ENCODE data around the gene CBX3. TPM values are rescaled to one million over a fixed set of nuclear protein-coding genes. Genes with fewer than 3 reads are reported as not detected.

The CBX3 gene
- total RNA-seq, 1 donor from 2014 or later = 225 TPM

DNA sequence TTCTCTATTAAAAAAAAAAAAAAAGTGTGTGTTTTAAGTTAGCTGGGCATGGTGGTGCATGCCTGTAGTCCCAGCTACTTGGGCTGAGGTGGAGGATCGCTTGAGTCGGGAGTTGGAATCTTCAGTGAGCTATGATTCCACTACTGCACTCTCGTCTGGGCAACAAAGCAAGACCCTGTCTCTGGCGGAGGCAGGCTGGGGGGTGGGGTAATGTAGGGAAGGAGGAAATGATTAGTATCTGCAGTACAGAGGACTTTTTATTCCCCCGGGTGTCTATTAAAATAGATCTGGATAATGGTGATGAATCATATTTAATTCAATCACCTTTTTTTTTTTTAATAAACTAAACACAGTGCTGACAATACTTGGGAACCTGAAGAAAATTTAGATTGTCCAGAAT lies 6.5 kb downstream of the CBX3 start:
- Mint-ChIP-seq H3K9me3 (no peaks in the 10 kb centered on the region), H3K4me3 (no peak overlapping the region), H3K27me3 (ENCODE audit: low read depth) (no peaks in the 10 kb centered on the region), H3K36me3 (peaks cover 43% of the 10 kb centered on the region), H3K27ac (peak overlapping the region; percentile 53), H3K4me1 (peaks cover 37% of the 10 kb centered on the region)
- TF ChIP-seq, protein P1, sequence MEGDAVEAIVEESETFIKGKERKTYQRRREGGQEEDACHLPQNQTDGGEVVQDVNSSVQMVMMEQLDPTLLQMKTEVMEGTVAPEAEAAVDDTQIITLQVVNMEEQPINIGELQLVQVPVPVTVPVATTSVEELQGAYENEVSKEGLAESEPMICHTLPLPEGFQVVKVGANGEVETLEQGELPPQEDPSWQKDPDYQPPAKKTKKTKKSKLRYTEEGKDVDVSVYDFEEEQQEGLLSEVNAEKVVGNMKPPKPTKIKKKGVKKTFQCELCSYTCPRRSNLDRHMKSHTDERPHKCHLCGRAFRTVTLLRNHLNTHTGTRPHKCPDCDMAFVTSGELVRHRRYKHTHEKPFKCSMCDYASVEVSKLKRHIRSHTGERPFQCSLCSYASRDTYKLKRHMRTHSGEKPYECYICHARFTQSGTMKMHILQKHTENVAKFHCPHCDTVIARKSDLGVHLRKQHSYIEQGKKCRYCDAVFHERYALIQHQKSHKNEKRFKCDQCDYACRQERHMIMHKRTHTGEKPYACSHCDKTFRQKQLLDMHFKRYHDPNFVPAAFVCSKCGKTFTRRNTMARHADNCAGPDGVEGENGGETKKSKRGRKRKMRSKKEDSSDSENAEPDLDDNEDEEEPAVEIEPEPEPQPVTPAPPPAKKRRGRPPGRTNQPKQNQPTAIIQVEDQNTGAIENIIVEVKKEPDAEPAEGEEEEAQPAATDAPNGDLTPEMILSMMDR (IDR thresholded peaks at IDR 0.05; ENCODE audit: unreplicated experiment) = no peak
- DNase-seq (ENCODE audit: low spot score in 2 of 2, unreplicated experiment in 2 of 2) = no peak

DNA sequence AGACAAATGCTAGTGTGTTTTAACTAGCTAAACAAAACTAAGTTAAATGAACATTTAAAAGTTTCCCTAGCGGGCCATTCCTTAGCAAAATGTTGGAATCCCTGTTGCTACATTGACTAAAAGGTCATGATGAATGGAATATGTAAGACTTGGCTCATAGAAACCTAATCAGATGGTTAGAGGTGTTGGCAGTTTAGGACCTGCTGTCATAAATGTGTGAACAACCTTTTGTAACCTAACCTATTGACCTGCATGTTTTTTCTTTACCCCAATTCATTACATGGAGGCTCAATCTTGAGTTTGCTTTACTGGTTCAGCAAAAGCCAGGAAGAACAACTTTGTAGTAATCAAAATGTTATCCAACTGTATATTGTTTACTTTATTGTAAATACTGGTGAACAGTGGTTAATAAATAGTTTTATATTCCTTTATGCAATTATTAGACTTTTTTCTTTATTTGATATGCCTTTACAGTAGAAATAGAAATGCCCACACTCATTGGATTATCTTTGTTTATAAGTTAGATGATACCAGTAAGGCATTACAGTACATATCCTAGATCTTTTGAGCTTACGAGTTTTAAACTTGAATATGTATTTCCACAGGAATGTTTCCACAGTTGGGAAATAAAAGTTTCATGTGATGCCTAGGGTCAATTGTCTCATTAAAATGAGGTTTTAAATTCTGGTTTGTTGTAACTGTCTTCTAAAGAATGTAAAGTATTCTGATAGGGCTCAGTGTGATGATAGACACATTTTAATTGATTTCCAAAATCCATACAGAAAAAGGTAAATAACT lies 11.6 kb downstream of the CBX3 start:
- H3K9me3 Mint-ChIP-seq = peaks cover 4% of the 10 kb centered on the region
- H3K36me3 Mint-ChIP-seq = peaks cover 35% of the 10 kb centered on the region
- no peaks in the 10 kb centered on the region for H3K27me3 Mint-ChIP-seq (ENCODE audit: low read depth)
- H3K4me1 Mint-ChIP-seq = peaks cover 2% of the 10 kb centered on the region
- TF ChIP-seq, protein P1 (IDR thresholded peaks at IDR 0.05; ENCODE audit: unreplicated experiment) = no peak
- no peak overlapping the region for H3K27ac Mint-ChIP-seq
- no peak overlapping the region for H3K4me3 Mint-ChIP-seq
- no peak for DNase-seq (ENCODE audit: low spot score in 2 of 2, unreplicated experiment in 2 of 2)

DNA sequence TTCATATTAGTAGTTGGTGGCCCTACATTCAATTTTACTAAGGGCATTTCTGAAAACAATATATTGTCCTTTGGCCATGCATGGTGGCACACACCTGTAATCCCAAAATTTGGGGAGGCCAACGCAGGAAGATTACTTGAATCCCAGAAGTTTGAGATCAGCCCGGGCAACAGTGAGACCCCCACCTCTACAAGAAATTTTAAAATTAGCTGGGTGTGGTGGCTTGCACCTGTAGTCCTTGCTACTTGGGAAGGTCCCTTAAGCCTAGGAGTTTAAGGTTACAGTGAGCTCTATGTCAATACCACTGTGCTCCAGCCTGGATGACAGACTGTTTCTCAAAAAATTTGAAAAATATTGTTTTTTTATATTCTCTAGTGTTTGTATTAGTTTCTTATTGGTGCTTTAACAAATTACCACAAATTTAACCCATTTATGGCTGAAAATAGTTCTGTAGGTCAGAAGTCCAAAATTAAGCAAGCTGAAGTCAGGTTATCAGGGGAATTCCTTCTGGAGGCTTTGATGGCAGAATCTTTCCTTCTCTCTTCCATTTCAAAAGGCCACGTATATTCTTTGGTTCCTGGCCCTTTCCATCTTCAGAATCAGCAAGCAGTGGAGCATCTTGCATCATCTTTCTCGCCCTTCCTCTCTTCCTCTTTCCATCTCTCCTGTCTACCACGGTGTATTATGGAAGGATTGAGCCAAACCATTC lies 12.4 kb downstream of the CBX3 start:
- peaks cover 2% of the 10 kb centered on the region for H3K4me1 Mint-ChIP-seq
- H3K4me3 Mint-ChIP-seq = no peak overlapping the region
- no peaks in the 10 kb centered on the region for H3K27me3 Mint-ChIP-seq (ENCODE audit: low read depth)
- TF ChIP-seq, protein P1 (IDR thresholded peaks at IDR 0.05; ENCODE audit: unreplicated experiment) = no peak
- H3K27ac Mint-ChIP-seq = no peak overlapping the region
- no peak for DNase-seq (ENCODE audit: low spot score in 2 of 2, unreplicated experiment in 2 of 2)
- peaks cover 4% of the 10 kb centered on the region for H3K9me3 Mint-ChIP-seq
- peaks cover 35% of the 10 kb centered on the region for H3K36me3 Mint-ChIP-seq

DNA sequence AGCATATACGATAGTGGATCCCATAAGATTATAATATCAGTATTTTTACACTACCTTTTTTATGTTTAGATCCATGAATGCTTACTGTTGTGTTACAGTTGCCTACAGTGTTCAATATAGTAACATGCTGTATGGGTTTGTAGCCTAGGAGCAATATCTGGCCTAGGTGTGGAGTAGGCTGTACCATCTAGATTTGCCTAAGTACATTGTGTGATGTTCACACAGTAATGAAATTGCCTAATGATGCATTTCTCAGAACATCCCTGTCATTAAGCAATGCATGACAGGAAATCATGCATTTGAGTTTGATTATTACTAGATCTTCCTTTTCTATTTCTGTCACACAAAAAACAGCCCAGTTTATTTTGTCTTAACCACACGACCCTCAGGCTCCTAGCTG lies 14.5 kb downstream of the CBX3 start:
- Mint-ChIP-seq H3K27me3 (ENCODE audit: low read depth) (no peaks in the 10 kb centered on the region), H3K4me1 (no peaks in the 10 kb centered on the region), H3K9me3 (peaks cover 4% of the 10 kb centered on the region), H3K4me3 (no peak overlapping the region), H3K27ac (no peak overlapping the region), H3K36me3 (peaks cover 23% of the 10 kb centered on the region)
- TF ChIP-seq, protein P1 (IDR thresholded peaks at IDR 0.05; ENCODE audit: unreplicated experiment) = no peak
- no peak for DNase-seq (ENCODE audit: low spot score in 2 of 2, unreplicated experiment in 2 of 2)

DNA sequence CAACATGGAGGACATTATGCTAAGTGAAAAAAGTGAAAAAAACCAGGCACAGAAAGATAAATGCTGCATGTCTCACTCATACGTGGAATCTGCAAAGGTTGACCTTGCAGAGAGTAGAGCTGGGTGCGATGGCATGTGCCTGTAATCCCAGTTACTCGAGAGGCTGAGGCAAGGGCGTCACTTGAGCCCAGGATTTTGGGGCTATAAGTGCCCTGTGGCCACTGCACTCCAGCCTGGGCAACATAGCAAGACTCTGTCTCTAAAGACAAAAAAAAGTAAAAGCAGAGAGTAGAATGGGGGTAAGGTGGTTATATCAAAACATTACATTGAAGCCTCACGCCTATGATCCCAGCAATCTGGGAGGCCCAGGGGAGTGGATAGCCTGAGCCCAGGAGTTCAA lies 22.8 kb downstream of the CBX3 start:
- Mint-ChIP-seq H3K9me3 (peaks cover 7% of the 10 kb centered on the region), H3K4me3 (no peak overlapping the region), H3K27ac (no peak overlapping the region), H3K27me3 (ENCODE audit: low read depth) (peaks cover 2% of the 10 kb centered on the region), H3K36me3 (no peaks in the 10 kb centered on the region), H3K4me1 (no peaks in the 10 kb centered on the region)
- no peak for DNase-seq (ENCODE audit: low spot score in 2 of 2, unreplicated experiment in 2 of 2)
- TF ChIP-seq, protein P1 (IDR thresholded peaks at IDR 0.05; ENCODE audit: unreplicated experiment) = no peak

Measured in mesothelial cell of epicardium (in vitro differentiated cells).